ENCODE results near the gene NFIB. TPM values are rescaled to one million over a fixed set of nuclear protein-coding genes. Genes with fewer than 3 reads are reported as not detected.

NFIB gene
- total and polyA plus RNA-seq, 2 experiments from 2014 or later, result 5.7 to 13.9 TPM

DNA sequence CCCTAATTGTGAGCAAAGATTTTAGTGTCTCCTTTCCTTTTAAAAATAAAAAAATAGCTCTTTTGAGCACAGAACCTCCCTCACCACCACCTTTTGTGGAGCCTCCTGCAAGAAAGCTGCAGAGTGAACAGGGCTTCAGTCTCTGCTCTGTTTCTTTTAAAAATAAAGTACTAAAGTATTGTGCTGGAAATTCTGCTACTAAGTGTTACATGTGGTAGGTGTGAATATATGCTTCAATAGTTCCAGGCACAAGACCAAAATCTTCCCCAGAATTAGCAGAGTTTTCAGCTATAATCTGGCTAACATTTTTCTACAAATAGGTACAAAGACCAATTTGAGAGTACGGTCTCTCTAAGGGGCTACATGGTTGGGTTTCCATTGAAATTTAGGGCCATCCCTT is 40.3 kb upstream of the NFIB start:
- peaks cover 10% of the 10 kb centered on the region for H3K4me1 ChIP-seq (ENCODE audit: low read depth)
- no peak for DNase-seq (ENCODE audit: low read depth in 1 of 2, low spot score in 1 of 2)
- peaks cover 42% of the 10 kb centered on the region for H3K27me3 ChIP-seq
- H3K27ac ChIP-seq, result no peak overlapping the region
- H3K9me3 ChIP-seq (ENCODE audit: low read depth), result no peaks in the 10 kb centered on the region
- no peak overlapping the region for H3K4me3 ChIP-seq
- H3K36me3 ChIP-seq, result no peaks in the 10 kb centered on the region
- TF ChIP-seq, protein P1, sequence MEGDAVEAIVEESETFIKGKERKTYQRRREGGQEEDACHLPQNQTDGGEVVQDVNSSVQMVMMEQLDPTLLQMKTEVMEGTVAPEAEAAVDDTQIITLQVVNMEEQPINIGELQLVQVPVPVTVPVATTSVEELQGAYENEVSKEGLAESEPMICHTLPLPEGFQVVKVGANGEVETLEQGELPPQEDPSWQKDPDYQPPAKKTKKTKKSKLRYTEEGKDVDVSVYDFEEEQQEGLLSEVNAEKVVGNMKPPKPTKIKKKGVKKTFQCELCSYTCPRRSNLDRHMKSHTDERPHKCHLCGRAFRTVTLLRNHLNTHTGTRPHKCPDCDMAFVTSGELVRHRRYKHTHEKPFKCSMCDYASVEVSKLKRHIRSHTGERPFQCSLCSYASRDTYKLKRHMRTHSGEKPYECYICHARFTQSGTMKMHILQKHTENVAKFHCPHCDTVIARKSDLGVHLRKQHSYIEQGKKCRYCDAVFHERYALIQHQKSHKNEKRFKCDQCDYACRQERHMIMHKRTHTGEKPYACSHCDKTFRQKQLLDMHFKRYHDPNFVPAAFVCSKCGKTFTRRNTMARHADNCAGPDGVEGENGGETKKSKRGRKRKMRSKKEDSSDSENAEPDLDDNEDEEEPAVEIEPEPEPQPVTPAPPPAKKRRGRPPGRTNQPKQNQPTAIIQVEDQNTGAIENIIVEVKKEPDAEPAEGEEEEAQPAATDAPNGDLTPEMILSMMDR (IDR thresholded peaks at IDR 0.05; ENCODE audit: low read depth, low read length), result no peak

DNA sequence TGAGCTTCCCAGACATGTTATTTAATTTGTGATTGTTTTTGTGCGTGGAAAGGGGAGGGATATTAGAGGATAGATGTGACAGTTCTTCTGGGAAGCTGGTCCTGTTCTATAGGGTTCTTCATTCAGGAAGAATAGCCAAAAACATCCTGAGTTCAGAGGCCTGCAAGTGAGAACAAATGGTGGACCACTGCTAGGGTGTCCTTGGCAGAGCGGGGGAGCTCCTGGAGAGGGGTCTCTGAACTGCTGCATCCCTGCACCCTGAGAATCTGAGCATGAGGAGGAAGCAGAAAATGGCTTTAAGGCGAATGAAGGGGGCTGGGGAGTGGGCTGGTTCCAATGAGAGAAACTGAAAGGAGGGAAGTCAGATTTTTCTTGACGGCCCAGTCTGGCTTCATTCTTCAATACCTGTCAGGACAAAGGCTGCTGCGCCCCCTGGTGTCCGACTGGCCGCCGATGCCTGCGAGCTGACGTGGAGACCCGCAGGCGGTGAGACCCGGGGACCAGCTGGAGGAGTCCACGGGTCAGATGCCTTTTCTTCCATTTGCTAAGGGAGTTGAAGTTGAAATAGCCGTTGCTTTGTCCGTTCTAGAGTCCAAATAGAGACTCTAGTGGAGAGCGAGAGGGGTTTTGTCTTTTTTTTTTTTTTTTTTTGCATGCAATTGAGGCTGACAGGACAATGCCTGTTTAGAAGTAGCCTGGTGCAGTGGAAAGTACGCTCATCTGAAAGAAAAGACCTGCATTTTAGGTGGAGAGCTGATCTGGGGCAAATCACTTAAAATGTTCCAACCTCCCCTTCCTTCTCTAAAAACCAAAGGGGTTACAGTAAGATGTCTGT is 39.5 kb upstream of the NFIB start:
- TF ChIP-seq, protein P1 (IDR thresholded peaks at IDR 0.05; ENCODE audit: low read depth, low read length), result peak; percentile 91

DNA sequence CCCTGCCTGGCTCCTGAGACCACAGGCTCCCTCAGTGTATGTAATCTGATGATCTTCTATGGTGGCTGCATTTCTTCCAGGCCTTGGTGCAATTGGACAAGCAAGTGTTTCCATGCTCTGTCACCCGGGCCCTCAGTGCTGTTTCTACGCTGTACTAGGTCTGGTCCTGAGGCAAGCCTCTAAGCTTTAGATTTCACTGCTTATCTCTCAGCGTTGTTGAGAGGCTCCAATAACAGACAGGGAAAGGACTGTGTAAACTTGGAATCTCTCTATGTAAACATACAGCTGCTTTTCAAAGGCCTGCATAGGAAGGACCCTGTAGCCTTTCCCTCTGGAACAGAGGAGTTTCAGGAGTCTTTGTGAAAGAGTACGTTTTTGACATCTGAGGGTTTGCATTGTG is 38.6 kb upstream of the NFIB start:
- no peaks in the 10 kb centered on the region for H3K36me3 ChIP-seq
- TF ChIP-seq, protein P1 (IDR thresholded peaks at IDR 0.05; ENCODE audit: low read depth, low read length), result no peak
- no peaks in the 10 kb centered on the region for H3K9me3 ChIP-seq (ENCODE audit: low read depth)
- peaks cover 15% of the 10 kb centered on the region for H3K4me1 ChIP-seq (ENCODE audit: low read depth)
- H3K4me3 ChIP-seq, result no peak overlapping the region
- peaks cover 59% of the 10 kb centered on the region for H3K27me3 ChIP-seq
- H3K27ac ChIP-seq, result no peak overlapping the region
- no peak for DNase-seq (ENCODE audit: low read depth in 1 of 2, low spot score in 1 of 2)

More for the DNA sequence above, 39.5 kb upstream of the NFIB start:
- peaks cover 15% of the 10 kb centered on the region for H3K4me1 ChIP-seq (ENCODE audit: low read depth)
- peak; percentile 93 for DNase-seq (ENCODE audit: low read depth in 1 of 2, low spot score in 1 of 2)
- H3K27ac ChIP-seq, result no peak overlapping the region
- peaks cover 50% of the 10 kb centered on the region for H3K27me3 ChIP-seq
- no peaks in the 10 kb centered on the region for H3K36me3 ChIP-seq
- H3K4me3 ChIP-seq, result no peak overlapping the region
- no peaks in the 10 kb centered on the region for H3K9me3 ChIP-seq (ENCODE audit: low read depth)

DNA sequence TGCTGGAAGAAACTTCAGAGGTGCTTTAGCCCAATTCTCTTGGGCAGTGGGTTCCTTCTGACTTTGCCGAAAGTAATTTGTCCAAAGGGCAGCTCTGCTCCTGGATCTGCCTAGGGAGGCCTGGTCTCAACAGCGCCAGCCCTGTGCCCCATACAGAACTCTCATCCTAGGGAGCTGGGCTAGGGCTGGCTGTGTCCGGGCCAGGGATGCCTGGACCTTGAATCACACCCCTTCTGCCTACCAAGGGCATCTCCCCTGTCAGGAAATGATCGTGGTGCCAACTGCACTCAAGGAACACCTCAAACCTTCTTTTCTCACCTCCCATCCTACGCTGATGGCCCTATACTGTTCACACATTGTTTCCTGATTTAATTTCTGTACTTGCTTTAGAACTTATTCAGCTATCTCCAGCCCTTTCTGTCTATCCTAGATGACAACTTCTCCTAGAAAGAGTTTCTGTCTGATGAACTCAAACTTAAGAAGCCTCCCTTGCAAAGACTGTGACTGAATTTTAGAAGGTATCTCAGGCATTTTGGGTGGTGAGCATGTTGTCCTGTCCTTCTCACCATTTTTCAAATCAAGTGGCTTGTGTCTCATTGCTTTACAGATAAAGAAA is 37.4 kb upstream of the NFIB start:
- no peaks in the 10 kb centered on the region for H3K36me3 ChIP-seq
- no peak overlapping the region for H3K4me3 ChIP-seq
- DNase-seq (ENCODE audit: low read depth in 1 of 2, low spot score in 1 of 2), result no peak
- TF ChIP-seq, protein P1 (IDR thresholded peaks at IDR 0.05; ENCODE audit: low read depth, low read length), result peak; percentile 7
- no peak overlapping the region for H3K27ac ChIP-seq
- peaks cover 71% of the 10 kb centered on the region for H3K27me3 ChIP-seq
- H3K9me3 ChIP-seq (ENCODE audit: low read depth), result no peaks in the 10 kb centered on the region
- H3K4me1 ChIP-seq (ENCODE audit: low read depth), result peaks cover 23% of the 10 kb centered on the region

DNA sequence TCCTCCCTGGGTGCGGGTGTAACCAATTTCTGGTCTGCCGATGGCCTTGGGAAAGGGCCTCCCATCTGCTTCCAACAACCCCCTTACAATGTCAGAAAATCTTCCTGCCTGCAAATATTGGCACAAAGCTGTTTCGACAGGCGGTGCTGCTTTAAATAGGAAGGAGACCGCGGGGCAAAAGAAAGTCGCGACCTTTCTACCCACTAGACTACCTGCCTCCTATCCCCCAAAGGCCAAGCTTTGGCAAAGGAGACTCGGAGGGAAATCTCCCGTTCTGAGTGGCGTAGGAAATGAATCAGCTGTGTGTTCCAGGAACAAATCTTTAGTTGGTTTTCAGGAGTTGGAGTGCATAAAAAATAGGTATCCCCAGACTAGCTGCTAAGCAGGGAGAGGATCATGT is 36.8 kb upstream of the NFIB start:
- Histone ChIP-seq H3K27me3 (peaks cover 76% of the 10 kb centered on the region), H3K36me3 (no peaks in the 10 kb centered on the region), H3K9me3 (ENCODE audit: low read depth) (no peaks in the 10 kb centered on the region), H3K4me1 (ENCODE audit: low read depth) (peaks cover 23% of the 10 kb centered on the region), H3K4me3 (no peak overlapping the region), H3K27ac (no peak overlapping the region)
- TF ChIP-seq, protein P1 (IDR thresholded peaks at IDR 0.05; ENCODE audit: low read depth, low read length), result no peak
- DNase-seq (ENCODE audit: low read depth in 1 of 2, low spot score in 1 of 2), result peak in 1 of 2 donors; percentile 51

Measured in cardiac muscle cell (in vitro differentiated cells and primary cell).